H1 (cell line): ENCODE data around the gene PRKCZ. TPM values are rescaled to one million over a fixed set of nuclear protein-coding genes. Genes with fewer than 3 reads are reported as not detected.

Experiments used
- CTCF ChIA-PET: fragments of 300-600 bp; sonication (Branson Sonifier 250); formaldehyde crosslinking; loops from one replicate; lab custom pipeline; 2021; ENCODE audit not compliant: partially characterized antibody; lab: Charles Lee
- POLR2A ChIA-PET: fragments of 300-600 bp; sonication (Branson Sonifier 250); formaldehyde crosslinking; loops from one replicate; lab custom pipeline; 2021; ENCODE audit warnings: inconsistent platforms; ENCODE audit not compliant: partially characterized antibody; lab: Charles Lee
- DNase-seq, 2 experiments: peaks; one replicate each; pipeline versions ENCODE4 v3.0.0 to v3.0.0-alpha.2; 2010 to 2022; ENCODE audit warnings: low spot score in 2 of 2, low read depth in 1 of 2, mixed read lengths in 1 of 2
- FAIRE-seq: peaks from 2 replicates; lab custom pipeline; 2011; peaks lifted over from hg19 to GRCh38; lab: Jason Lieb, UNC
- H2AFZ ChIP-seq: 2 replicates; pipeline ENCODE4 v1.8.1; 2012; ENCODE audit warnings: low read length, inconsistent platforms
- H2AK5ac ChIP-seq: 2 replicates; pipeline ENCODE4 v1.6.1; 2013; ENCODE audit warnings: low read depth, low read length
- H2BK120ac ChIP-seq: replicated peaks from 2 replicates; pipeline ENCODE3; 2013; ENCODE audit warnings: low read depth, low read length, inconsistent platforms
- H2BK12ac ChIP-seq: 2 replicates; pipeline ENCODE4 v1.6.1; 2013; ENCODE audit warnings: low read depth, low read length
- H2BK15ac ChIP-seq: 2 replicates; pipeline ENCODE4 v1.6.1; 2013; ENCODE audit warnings: low read length
- H2BK20ac ChIP-seq: 2 replicates; pipeline ENCODE4 v1.6.1; 2013; ENCODE audit warnings: low read length
- H2BK5ac ChIP-seq: 2 replicates; pipeline ENCODE4 v1.6.1; 2013; ENCODE audit warnings: low read depth, low read length
- H3K14ac ChIP-seq: 2 replicates; pipeline ENCODE4 v1.6.1; 2013; ENCODE audit warnings: inconsistent platforms; ENCODE audit not compliant: insufficient read length
- H3K18ac ChIP-seq: 2 replicates; pipeline ENCODE4 v1.6.1; 2013; ENCODE audit warnings: low read length; ENCODE audit errors: extremely low read depth
- H3K23ac ChIP-seq: 2 replicates; pipeline ENCODE4 v1.6.1; 2013; ENCODE audit warnings: inconsistent platforms; ENCODE audit not compliant: insufficient read length
- H3K23me2 ChIP-seq: 2 replicates; pipeline ENCODE4 v1.6.1; 2013; ENCODE audit warnings: low read depth, low read length
- H3K27ac ChIP-seq: 2 replicates; pipeline ENCODE4 v1.6.1; 2011; ENCODE audit warnings: low read depth, low read length, inconsistent platforms
- H3K27me3 ChIP-seq, 4 experiments: replicated peaks in 1 of 4; 1 replicate in 1 of 4; 2 replicates in 3 of 4; pipeline versions ENCODE4 v1.6.1 to v1.8.1; 2011 to 2013; ENCODE audit warnings: low read length in 3 of 4, mild to moderate bottlenecking in 3 of 4, inconsistent platforms in 2 of 4, mixed read lengths in 2 of 4, moderate library complexity in 1 of 4; ENCODE audit not compliant: control insufficient read depth in 3 of 4, insufficient read depth in 3 of 4; ENCODE audit errors: extremely low read depth in 1 of 4
- H3K36me3 ChIP-seq, 4 experiments: 2 replicates each; pipeline versions ENCODE4 v1.6.1 to v1.8.1; 2011 to 2013; ENCODE audit warnings: mild to moderate bottlenecking in 4 of 4, low read length in 3 of 4, moderate library complexity in 2 of 4, control low read depth in 1 of 4, inconsistent platforms in 1 of 4; ENCODE audit not compliant: insufficient read depth in 4 of 4, control insufficient read depth in 2 of 4
- H3K4ac ChIP-seq: replicated peaks from 2 replicates; pipeline ENCODE3; 2013; ENCODE audit warnings: low read length, low read depth, mixed read lengths, inconsistent platforms; ENCODE audit not compliant: insufficient read length
- H3K4me1 ChIP-seq, 4 experiments: replicated peaks in 1 of 4; 1 replicate in 1 of 4; 2 replicates in 3 of 4; pipeline versions ENCODE4 v1.6.1 to v1.8.1; 2011 to 2013; ENCODE audit warnings: low read length in 3 of 4, inconsistent platforms in 2 of 4, mixed read lengths in 1 of 4; ENCODE audit not compliant: insufficient read depth in 4 of 4, control insufficient read depth in 3 of 4
- H3K4me2 ChIP-seq, 2 experiments: 2 replicates each; pipeline versions ENCODE4 v1.6.1 to v1.8.1; 2011 to 2013; ENCODE audit warnings: low read depth in 2 of 2, low read length in 2 of 2, control low read depth in 1 of 2, inconsistent platforms in 1 of 2, mild to moderate bottlenecking in 1 of 2; ENCODE audit not compliant: insufficient read depth in 1 of 2
- H3K4me3 ChIP-seq, 4 experiments: fragments of 200-600, 300-600 bp in 1 of 4; sonication (generic), shearing (Covaris generic), sonication (Bioruptor Twin) in 1 of 4; 2 replicates each; pipeline versions ENCODE4 v1.5.1 to v1.8.1; 2011 to 2016; ENCODE audit warnings: low read length in 4 of 4, low read depth in 3 of 4, control low read depth in 2 of 4, inconsistent platforms in 2 of 4, mild to moderate bottlenecking in 2 of 4, mixed read lengths in 1 of 4, moderate library complexity in 1 of 4; ENCODE audit not compliant: insufficient read depth in 2 of 4; ENCODE audit errors: extremely low read depth in 1 of 4
- H3K56ac ChIP-seq: replicated peaks from 2 replicates; pipeline ENCODE3; 2013; ENCODE audit warnings: low read depth, mild to moderate bottlenecking, mixed read lengths, low read length, inconsistent platforms; ENCODE audit not compliant: insufficient read length
- H3K79me1 ChIP-seq: 2 replicates; pipeline ENCODE4 v1.6.1; 2013; ENCODE audit warnings: low read depth, low read length, control low read depth
- H3K79me2 ChIP-seq, 2 experiments: 2 replicates each; pipeline versions ENCODE4 v1.6.1 to v1.8.1; 2012 to 2013; ENCODE audit warnings: low read length in 2 of 2, mild to moderate bottlenecking in 2 of 2, inconsistent platforms in 1 of 2; ENCODE audit not compliant: insufficient read depth in 2 of 2, control insufficient read depth in 1 of 2
- H3K9ac ChIP-seq, 4 experiments: replicated peaks in 1 of 4; 1 replicate in 1 of 4; 2 replicates in 3 of 4; pipeline versions ENCODE4 v1.6.1 to v1.8.1; 2011 to 2013; ENCODE audit warnings: low read depth in 3 of 4, low read length in 3 of 4, control low read depth in 2 of 4, mild to moderate bottlenecking in 2 of 4, moderate library complexity in 2 of 4, inconsistent platforms in 1 of 4; ENCODE audit errors: extremely low read depth in 1 of 4
- H3K9me3 ChIP-seq, 2 experiments: 2 replicates each; pipeline versions ENCODE4 v1.6.1 to v1.8.1; 2012 to 2013; ENCODE audit warnings: mild to moderate bottlenecking in 2 of 2, moderate library complexity in 2 of 2, control low read depth in 1 of 2, inconsistent platforms in 1 of 2, low read depth in 1 of 2, low read length in 1 of 2, mixed read lengths in 1 of 2; ENCODE audit not compliant: insufficient read depth in 2 of 2
- H4K20me1 ChIP-seq, 2 experiments: replicated peaks in 1 of 2; 2 replicates each; pipeline versions ENCODE3 to v1.8.1; 2011 to 2013; ENCODE audit warnings: inconsistent platforms in 2 of 2, low read length in 2 of 2, mild to moderate bottlenecking in 1 of 2; ENCODE audit not compliant: insufficient read depth in 2 of 2, control insufficient read depth in 1 of 2
- H4K5ac ChIP-seq: 2 replicates; pipeline ENCODE4 v1.6.1; 2013; ENCODE audit warnings: low read length, low read depth, mixed read lengths, inconsistent platforms; ENCODE audit not compliant: insufficient read length
- H4K8ac ChIP-seq: 2 replicates; pipeline ENCODE4 v1.8.0; 2013; ENCODE audit warnings: mild to moderate bottlenecking, moderate library complexity, low read length, inconsistent platforms; ENCODE audit not compliant: insufficient read depth; ENCODE audit errors: extremely low read depth
- H4K91ac ChIP-seq: replicated peaks from 2 replicates; pipeline ENCODE3; 2013; ENCODE audit warnings: low read length, mixed read lengths, inconsistent platforms; ENCODE audit not compliant: insufficient read length
- CHD2 ChIP-seq: IDR thresholded peaks from 2 replicates; pipeline ENCODE4 v1.6.1; 2012; ENCODE audit warnings: low read length, improper control_type of control experiment
- GABPA ChIP-seq: IDR thresholded peaks from 2 replicates; pipeline ENCODE4 v1.6.1; 2011; ENCODE audit warnings: mild to moderate bottlenecking, low read length, moderate library complexity, borderline replicate concordance; ENCODE audit not compliant: insufficient read depth
- POU5F1 ChIP-seq: IDR thresholded peaks from 2 replicates; pipeline ENCODE4 v1.6.1; 2011; ENCODE audit warnings: low read depth, mild to moderate bottlenecking, low read length, moderate library complexity
- RBBP5 ChIP-seq: IDR thresholded peaks from 2 replicates; pipeline ENCODE4 v1.7.1; 2012; ENCODE audit warnings: low read depth, mild to moderate bottlenecking, inconsistent platforms, low read length, moderate library complexity, borderline replicate concordance
- RFX5 ChIP-seq: IDR thresholded peaks from 2 replicates; pipeline ENCODE4 v1.6.1; 2011; ENCODE audit warnings: low read depth, low read length, improper control_type of control experiment, borderline replicate concordance
- SIRT6 ChIP-seq: IDR thresholded peaks from one replicate; pipeline ENCODE4 v1.7.1; 2012; ENCODE audit warnings: low read length, inconsistent platforms
- TCF12 ChIP-seq: IDR thresholded peaks from 2 replicates; pipeline ENCODE4 v1.6.1; 2011; ENCODE audit warnings: low read depth, mild to moderate bottlenecking, low read length
- TEAD4 ChIP-seq: IDR thresholded peaks from 2 replicates; pipeline ENCODE4 v1.6.1; 2012; ENCODE audit warnings: low read depth, low read length, inconsistent platforms, mixed read lengths
- YY1 ChIP-seq: IDR thresholded peaks from 2 replicates; pipeline ENCODE4 v1.6.1; 2011; ENCODE audit warnings: low read depth, mild to moderate bottlenecking, low read length
- WGBS, 2 experiments: shearing (Covaris generic) in 1 of 2; methylation state at CpG; one replicate each; pipeline versions ENCODE4 v1.1.6 to v1.1.7; 2013 to 2015; ENCODE audit warnings: low lambda C conversion rate in 2 of 2, mixed read lengths in 2 of 2, inconsistent platforms in 1 of 2, low coverage in 1 of 2, missing lambda C conversion rate in 1 of 2; ENCODE audit not compliant: insufficient replicate concordance in 2 of 2, insufficient coverage in 1 of 2, insufficient read length in 1 of 2; ENCODE audit errors: extremely low coverage in 1 of 2, missing lambda C conversion rate in 1 of 2; 5-methylcytosine and 5-hydroxymethylcytosine counted together
- polyA plus RNA-seq, 7 experiments: library from polyadenylated mRNA; depleted of rRNA in 3 of 7; stranded (reverse) in 5 of 7; unstranded in 2 of 7; fragments of >200 nt in 5 of 7; fragments of 200-250 nt in 2 of 7; gene quantifications; 1 replicate in 5 of 7; 2 replicates in 1 of 7; 4 replicates in 1 of 7; pipeline versions ENCODE4 v1.2.1 to v1.2.3, GENCODE V29; 2011 to 2013; ENCODE audit warnings: missing spikeins in 2 of 7, mixed read lengths in 2 of 7
- total RNA-seq: library from RNA; stranded (reverse); fragmentation: NEBNext Ultra II Directional; extraction: Animal tissue kit (Norgen Biotek cat#: 25700); gene quantifications from 2 replicates; pipeline ENCODE4 v1.2.1, GENCODE V29; 2021
- TF ChIP-seq, protein P1 (sequence below): IDR thresholded peaks from 2 replicates; pipeline ENCODE4 v1.6.1; 2012; ENCODE audit warnings: inconsistent platforms
- TF ChIP-seq, protein P2 (sequence below): IDR thresholded peaks from 2 replicates; pipeline ENCODE4 v1.6.1; 2012; ENCODE audit warnings: inconsistent platforms

The PRKCZ gene
- total and polyA plus RNA-seq, 2 of the 8 experiments (the other 6 are each of a cell fraction or from before 2014, with no cell fraction given): 37.4 to 45.1 TPM

DNA sequence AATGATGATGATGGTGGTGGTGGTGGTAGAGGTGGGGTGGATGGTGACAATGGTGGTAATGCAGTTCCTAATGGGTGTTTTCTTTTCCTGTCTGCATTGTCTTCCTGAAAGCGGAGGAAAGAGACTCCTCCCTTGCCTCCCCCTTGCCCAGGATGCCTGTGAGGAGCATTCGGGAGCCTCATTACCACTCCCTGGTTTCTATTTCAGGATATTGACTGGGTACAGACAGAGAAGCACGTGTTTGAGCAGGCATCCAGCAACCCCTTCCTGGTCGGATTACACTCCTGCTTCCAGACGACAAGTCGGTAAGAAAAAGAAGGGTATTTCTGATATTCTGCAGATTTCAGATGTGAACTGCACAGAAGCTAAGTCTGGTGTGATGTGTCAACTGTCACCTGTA lies 105.6 kb downstream of the PRKCZ start:
- Histone ChIP-seq H3K56ac (no peak overlapping the region), H3K4me3 (no peak overlapping the region), H3K4ac (no peak overlapping the region), H2BK12ac (no peak overlapping the region), H2BK5ac (0 out of 2 replicates have a peak overlapping the region, but pooled peaks have one; percentile 66), H4K5ac (no peak overlapping the region), H2BK120ac (no peak overlapping the region), H2AK5ac (no peak overlapping the region), H3K79me1 (peaks cover 3% of the 10 kb centered on the region; the same call in 1 of the 2 replicates), H3K9ac (no peak overlapping the region), H3K27me3 (no peaks in the 10 kb centered on the region), H4K20me1 (peaks cover 0 to 14% of the 10 kb centered on the region in 2 experiments), H3K9me3 (no peaks in the 10 kb centered on the region), H3K4me1 (no peaks in the 10 kb centered on the region), H4K8ac (no peak overlapping the region), H3K23ac (no peak overlapping the region), H2BK20ac (no peak overlapping the region), H3K27ac (no peak overlapping the region), H2BK15ac (no peak overlapping the region), H3K14ac (no peak overlapping the region), H4K91ac (no peak overlapping the region), H3K4me2 (no peak overlapping the region), H3K18ac (no peak overlapping the region), H3K79me2 (peaks cover 0 to 4% of the 10 kb centered on the region in 2 experiments; a peak in 1 of 4 replicates), H3K23me2 (peaks cover 9% of the 10 kb centered on the region; the same call in 1 of the 2 replicates), H2AFZ (no peak overlapping the region), H3K36me3 (peaks cover 3 to 17% (median 8%) of the 10 kb centered on the region in 4 experiments; a peak in 7 of 8 replicates)
- WGBS, 2 experiments: 93% methylated on average over 6 of the region's 6 CpGs; no CpG with 5 or more reads in 1 of the 2 experiments
- ChIA-PET POLR2A (no interaction called here), CTCF (interaction anchor here (1.6 to 2.0 kb wide), 2 partner anchors 15 to 226 kb away, joined by 5 to 9 read pairs; no protein-coding TSS in a partner anchor)
- TF ChIP-seq, protein P1, sequence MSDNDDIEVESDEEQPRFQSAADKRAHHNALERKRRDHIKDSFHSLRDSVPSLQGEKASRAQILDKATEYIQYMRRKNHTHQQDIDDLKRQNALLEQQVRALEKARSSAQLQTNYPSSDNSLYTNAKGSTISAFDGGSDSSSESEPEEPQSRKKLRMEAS: no peak
- TF ChIP-seq RFX5 (no peak), SIRT6 (no peak), YY1 (no peak), TCF12 (no peak), POU5F1 (no peak), TEAD4 (no peak), RBBP5 (no peak), CHD2 (no peak), GABPA (no peak)
- TF ChIP-seq, protein P2, sequence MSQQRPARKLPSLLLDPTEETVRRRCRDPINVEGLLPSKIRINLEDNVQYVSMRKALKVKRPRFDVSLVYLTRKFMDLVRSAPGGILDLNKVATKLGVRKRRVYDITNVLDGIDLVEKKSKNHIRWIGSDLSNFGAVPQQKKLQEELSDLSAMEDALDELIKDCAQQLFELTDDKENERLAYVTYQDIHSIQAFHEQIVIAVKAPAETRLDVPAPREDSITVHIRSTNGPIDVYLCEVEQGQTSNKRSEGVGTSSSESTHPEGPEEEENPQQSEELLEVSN: no peak
- DNase-seq: no peak
- no peak for FAIRE-seq
